CD4-positive, alpha-beta T cell treated with Interleukin-6 at 100 ng/mL for 8 hours (primary cell): ENCODE data around the gene IMPDH2.

ENCODE experiments used
- DNase-seq: peaks from one replicate; pipeline ENCODE4 v3.0.0-alpha.2; 2020; ENCODE audit warnings: mixed read lengths, low spot score

Gene IMPDH2

GRCh38 chr3:48980295-48980694, 48.9 kb downstream of the IMPDH2 start:
- DNase-seq = no peak

- DNase-seq = no peak
Measured at GRCh38 chr3:48979451-48979850, 49.7 kb downstream of the IMPDH2 start.
